Measurements from ENCODE around the gene KCNG4.

KCNG4 gene

DNA sequence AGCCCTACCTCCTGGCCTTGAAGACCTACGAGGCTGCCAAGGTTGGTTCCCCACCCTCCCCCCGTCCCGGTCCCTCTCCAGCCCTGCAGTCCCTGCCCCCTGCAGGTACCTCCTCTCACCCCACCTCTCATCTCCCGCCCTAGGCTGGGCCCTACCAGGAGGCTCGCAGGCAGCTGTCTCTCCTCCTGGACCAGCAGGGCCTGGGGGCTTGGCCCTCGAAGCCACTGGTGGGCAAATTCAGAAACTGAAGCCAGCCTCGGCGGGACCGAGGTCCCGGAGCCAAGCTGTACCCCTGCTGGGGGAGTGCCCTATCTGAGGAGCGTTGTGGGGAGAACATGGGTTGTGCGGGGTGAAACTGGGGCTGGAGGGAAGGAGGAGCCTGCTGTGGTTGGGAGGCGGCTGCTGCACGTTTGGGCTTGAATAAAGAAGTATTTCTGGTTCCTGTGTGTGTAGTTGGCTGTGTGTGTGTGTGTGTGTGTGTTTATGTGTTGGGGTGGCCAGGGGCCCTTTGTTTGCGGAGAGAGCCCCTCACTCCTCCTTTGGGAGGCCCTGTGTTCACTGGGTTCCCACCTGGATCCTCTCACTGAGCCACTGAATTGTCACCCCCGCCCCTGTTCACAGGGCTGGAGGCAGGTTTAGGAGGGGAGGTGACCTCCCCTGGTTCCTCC lies 43.0 kb downstream of the KCNG4 start:
- DNase-seq (ENCODE audit: low read depth): no peak
- H3K4me3 ChIP-seq (ENCODE audit: control insufficient read depth, low read depth, low read length): no peak overlapping the region
- TF ChIP-seq, protein P1, sequence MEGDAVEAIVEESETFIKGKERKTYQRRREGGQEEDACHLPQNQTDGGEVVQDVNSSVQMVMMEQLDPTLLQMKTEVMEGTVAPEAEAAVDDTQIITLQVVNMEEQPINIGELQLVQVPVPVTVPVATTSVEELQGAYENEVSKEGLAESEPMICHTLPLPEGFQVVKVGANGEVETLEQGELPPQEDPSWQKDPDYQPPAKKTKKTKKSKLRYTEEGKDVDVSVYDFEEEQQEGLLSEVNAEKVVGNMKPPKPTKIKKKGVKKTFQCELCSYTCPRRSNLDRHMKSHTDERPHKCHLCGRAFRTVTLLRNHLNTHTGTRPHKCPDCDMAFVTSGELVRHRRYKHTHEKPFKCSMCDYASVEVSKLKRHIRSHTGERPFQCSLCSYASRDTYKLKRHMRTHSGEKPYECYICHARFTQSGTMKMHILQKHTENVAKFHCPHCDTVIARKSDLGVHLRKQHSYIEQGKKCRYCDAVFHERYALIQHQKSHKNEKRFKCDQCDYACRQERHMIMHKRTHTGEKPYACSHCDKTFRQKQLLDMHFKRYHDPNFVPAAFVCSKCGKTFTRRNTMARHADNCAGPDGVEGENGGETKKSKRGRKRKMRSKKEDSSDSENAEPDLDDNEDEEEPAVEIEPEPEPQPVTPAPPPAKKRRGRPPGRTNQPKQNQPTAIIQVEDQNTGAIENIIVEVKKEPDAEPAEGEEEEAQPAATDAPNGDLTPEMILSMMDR (conservative IDR thresholded peaks at IDR 0.05; ENCODE audit: control insufficient read depth, insufficient read depth, low read depth, low read length): no peak

DNA sequence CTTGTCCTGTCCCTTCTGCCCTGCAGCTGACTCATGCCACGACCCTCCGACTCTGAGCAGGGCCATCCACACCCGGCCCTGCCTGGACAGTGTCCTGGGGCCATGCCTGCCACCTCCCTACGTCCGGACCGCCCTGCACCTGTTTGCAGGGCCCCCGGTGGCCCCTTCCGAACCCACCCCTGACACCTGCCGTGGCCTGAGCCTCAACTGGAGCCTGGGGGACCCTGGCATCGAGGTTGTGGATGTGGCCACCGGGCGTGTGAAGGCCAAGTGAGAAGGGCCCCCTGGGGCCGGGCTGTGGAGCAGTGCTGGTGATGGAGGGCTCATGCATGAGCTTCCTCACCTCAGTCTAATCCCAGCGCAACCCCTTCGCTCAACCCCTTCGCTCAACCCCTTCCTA lies 43.7 kb downstream of the KCNG4 start:
- TF ChIP-seq, protein P1 (conservative IDR thresholded peaks at IDR 0.05; ENCODE audit: control insufficient read depth, insufficient read depth, low read depth, low read length): no peak
- DNase-seq (ENCODE audit: low read depth): no peak
- H3K4me3 ChIP-seq (ENCODE audit: control insufficient read depth, low read depth, low read length): no peak overlapping the region

DNA sequence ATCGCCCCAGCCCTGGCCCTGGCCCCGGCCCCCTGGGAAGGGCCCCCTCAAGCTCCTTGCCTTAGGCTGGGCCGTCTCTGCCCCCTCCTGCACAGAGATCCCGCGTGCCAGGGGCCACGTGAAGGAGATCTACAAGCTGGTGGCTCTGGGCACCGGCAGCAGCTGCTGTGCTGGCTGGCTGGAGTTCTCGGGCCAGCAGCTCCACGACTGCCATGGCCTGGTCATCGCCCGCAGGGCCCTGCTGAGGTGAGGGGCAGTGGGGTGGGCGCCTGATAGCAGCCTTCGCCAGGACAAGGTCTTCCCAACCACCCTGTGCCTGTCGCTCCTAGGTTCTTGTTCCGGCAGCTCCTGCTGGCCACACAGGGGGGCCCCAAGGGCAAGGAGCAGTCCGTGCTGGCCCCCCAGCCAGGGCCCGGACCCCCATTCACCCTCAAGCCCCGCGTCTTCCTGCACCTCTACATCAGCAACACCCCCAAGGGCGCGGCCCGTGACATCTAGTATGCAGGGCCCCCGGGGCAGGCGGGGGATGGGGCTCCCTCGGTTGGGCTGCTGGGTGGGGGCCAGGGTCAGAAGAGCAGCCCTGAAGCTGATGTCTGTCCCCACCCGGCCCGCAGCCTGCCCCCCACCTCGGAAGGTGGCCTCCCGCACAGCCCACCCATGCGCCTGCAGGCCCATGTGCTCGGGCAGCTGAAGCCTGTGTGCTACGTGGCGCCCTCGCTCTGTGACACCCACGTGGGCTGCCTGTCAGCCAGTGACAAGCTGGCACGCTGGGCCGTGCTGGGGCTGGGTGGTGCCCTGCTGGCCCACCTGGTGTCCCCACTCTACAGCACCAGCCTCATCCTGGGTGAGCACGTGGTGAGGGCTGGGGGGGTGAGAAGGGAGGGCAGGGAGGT lies 44.4 kb downstream of the KCNG4 start:
- TF ChIP-seq, protein P1 (conservative IDR thresholded peaks at IDR 0.05; ENCODE audit: control insufficient read depth, insufficient read depth, low read depth, low read length): no peak
- H3K4me3 ChIP-seq (ENCODE audit: control insufficient read depth, low read depth, low read length): no peak overlapping the region
- DNase-seq (ENCODE audit: low read depth): no peak

DNA sequence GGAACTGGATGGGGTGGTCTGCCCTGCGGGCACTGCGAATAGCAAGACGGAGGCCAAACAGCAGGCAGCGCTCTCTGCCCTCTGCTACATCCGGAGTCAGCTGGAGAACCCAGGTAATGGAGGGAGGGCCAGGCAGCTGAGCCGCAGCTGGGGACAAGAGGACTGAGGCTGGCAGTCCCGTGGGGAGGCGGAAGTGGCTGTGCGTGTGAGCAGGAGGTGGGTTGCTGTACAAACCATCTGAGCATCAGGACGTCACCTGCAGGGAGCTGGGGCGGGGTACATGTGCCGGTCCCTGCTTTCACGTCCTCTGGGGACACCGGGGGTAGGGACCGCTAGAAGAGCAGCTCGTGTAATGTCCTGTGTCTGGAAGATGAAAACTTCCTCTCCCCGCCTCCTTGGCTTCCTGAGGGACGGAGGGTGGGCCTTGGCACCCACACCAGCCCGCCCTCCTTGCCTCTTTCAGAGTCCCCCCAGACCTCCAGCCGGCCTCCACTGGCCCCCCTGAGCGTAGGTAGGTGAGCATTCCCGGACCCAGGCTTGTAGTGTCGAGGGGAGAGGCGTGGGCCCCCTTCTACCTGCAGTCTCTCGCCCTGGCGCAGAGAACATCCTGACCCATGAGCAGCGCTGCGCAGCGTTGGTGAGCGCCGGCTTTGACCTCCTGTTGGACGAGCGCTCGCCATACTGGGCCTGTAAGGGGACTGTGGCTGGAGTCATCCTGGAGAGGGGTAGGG lies 45.2 kb downstream of the KCNG4 start:
- DNase-seq (ENCODE audit: low read depth): no peak
- TF ChIP-seq, protein P1 (conservative IDR thresholded peaks at IDR 0.05; ENCODE audit: control insufficient read depth, insufficient read depth, low read depth, low read length): no peak
- H3K4me3 ChIP-seq (ENCODE audit: control insufficient read depth, low read depth, low read length): no peak overlapping the region

DNA sequence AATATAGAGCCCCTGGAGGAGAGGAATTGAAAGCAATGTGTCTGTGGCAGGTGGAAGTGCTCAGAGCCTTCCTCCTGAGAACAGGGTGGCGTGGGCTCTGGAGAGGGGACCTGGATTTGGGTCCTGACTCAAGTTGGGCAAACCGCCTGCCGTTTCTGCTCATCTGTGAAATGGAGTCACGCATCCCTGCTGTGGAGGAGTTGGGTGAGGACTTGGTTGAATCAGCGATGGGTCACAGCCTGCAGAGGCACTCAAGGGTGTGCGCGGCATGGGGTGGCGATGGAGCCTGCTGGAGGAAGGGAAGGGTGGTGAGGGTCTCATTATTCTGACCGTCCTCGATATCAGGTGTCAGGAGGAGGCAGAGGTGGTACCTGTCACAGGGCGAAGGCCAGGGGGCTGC lies 45.8 kb downstream of the KCNG4 start:
- no peak overlapping the region for H3K4me3 ChIP-seq (ENCODE audit: control insufficient read depth, low read depth, low read length)
- TF ChIP-seq, protein P1 (conservative IDR thresholded peaks at IDR 0.05; ENCODE audit: control insufficient read depth, insufficient read depth, low read depth, low read length): no peak
- DNase-seq (ENCODE audit: low read depth): no peak

DNA sequence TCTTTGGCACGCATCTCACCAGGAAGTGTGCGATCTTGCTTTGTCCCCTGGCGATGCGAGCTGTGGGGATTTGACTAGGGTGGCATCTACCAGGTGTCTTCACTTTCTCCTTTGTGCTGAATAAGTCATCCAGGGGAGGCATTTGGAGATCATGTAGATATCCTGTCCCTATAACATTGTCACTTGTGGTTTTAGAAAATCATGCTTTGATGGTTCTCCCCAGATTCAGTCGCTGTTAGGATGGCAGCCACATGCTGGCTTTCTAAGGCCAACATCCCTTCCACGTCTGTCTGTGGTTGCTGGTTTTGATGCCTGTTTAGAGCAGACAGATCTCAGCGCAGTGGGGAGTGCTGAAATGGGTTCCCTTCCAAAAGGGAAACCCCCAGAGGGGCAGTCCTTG lies 46.3 kb downstream of the KCNG4 start:
- H3K4me3 ChIP-seq (ENCODE audit: control insufficient read depth, low read depth, low read length): no peak overlapping the region
- TF ChIP-seq, protein P1 (conservative IDR thresholded peaks at IDR 0.05; ENCODE audit: control insufficient read depth, insufficient read depth, low read depth, low read length): no peak
- no peak for DNase-seq (ENCODE audit: low read depth)

Measured in fibroblast of mammary gland (primary cell).